SK-N-SH (cell line): Measurements from ENCODE around the gene HRH1. TPM values are rescaled to one million over a fixed set of nuclear protein-coding genes. Genes with fewer than 3 reads are reported as not detected.
A peak's percentile ranks its signal among the peaks of the same experiment; 100 is the strongest.

Experiments
- CTCF ChIA-PET: fragments of 300-600, 350-600 bp; formaldehyde crosslinking; extraction: SDS; loops from one replicate; lab custom pipeline; 2021; lab: Yijun Ruan, JAX
- POLR2A ChIA-PET: fragments of 350-600 bp; sonication (Branson Sonifier 250); formaldehyde crosslinking; extraction: SDS; loops from one replicate; lab custom pipeline; 2020; ENCODE audit warnings: antibody characterized with exemption, inconsistent platforms; lab: Yijun Ruan, JAX
- DNase-seq: peaks from one replicate; pipeline ENCODE4 v3.0.0; 2012
- H2AFZ ChIP-seq: fragments of 200-600 bp; sonication (generic); 2 replicates; pipeline ENCODE4 v1.8.1; 2016; ENCODE audit warnings: antibody characterized with exemption, mild to moderate bottlenecking, low read depth
- H3F3A ChIP-seq: fragments of 200-600 bp; sonication (generic); replicated peaks from 2 replicates; pipeline ENCODE3; 2016; ENCODE audit warnings: antibody characterized with exemption, mild to moderate bottlenecking; ENCODE audit not compliant: insufficient read depth
- H3K27ac ChIP-seq, 2 experiments: fragments of 200-500 bp in 1 of 2; fragments of 200-600 bp in 1 of 2; sonication (Bioruptor generic) in 1 of 2; sonication (generic), shearing (Covaris generic) in 1 of 2; 2 replicates each; pipeline versions ENCODE4 v1.5.1 to v1.6.1; 2014 to 2016; ENCODE audit warnings: low read depth in 2 of 2, inconsistent platforms in 1 of 2, low read length in 1 of 2, mild to moderate bottlenecking in 1 of 2, mixed read lengths in 1 of 2
- H3K27me3 ChIP-seq: fragments of 200-600 bp; sonication (generic), shearing (Covaris generic); 2 replicates; pipeline ENCODE4 v1.6.1; 2016; ENCODE audit warnings: mixed run types; ENCODE audit not compliant: insufficient read depth
- H3K36me3 ChIP-seq, 2 experiments: fragments of 200-500 bp in 1 of 2; fragments of 200-600 bp in 1 of 2; sonication (Bioruptor generic) in 1 of 2; sonication (generic) in 1 of 2; replicated peaks in 1 of 2; 2 replicates each; pipeline versions ENCODE3 to v1.5.1; 2014 to 2016; ENCODE audit warnings: low read length in 1 of 2, mild to moderate bottlenecking in 1 of 2; ENCODE audit not compliant: insufficient read depth in 2 of 2, control insufficient read depth in 1 of 2
- H3K4me1 ChIP-seq, 2 experiments: fragments of 200-500 bp in 1 of 2; fragments of 200-600 bp in 1 of 2; sonication (Bioruptor generic) in 1 of 2; sonication (generic), shearing (Covaris generic) in 1 of 2; 2 replicates each; pipeline versions ENCODE4 v1.5.1 to v1.6.1; 2014 to 2016; ENCODE audit warnings: low read depth in 1 of 2, low read length in 1 of 2, mixed run types in 1 of 2; ENCODE audit not compliant: insufficient read depth in 2 of 2, control insufficient read depth in 1 of 2
- H3K4me2 ChIP-seq: fragments of 200-600 bp; sonication (generic), shearing (Covaris generic); 2 replicates; pipeline ENCODE4 v1.6.1; 2017; ENCODE audit warnings: mixed run types
- H3K4me3 ChIP-seq, 2 experiments: fragments of 200-500 bp in 1 of 2; fragments of 200-600 bp in 1 of 2; sonication (Bioruptor generic) in 1 of 2; sonication (generic), shearing (Covaris generic) in 1 of 2; 2 replicates each; pipeline versions ENCODE4 v1.5.1 to v1.8.1; 2014 to 2016; ENCODE audit warnings: low read depth in 2 of 2, inconsistent platforms in 1 of 2, low read length in 1 of 2, mild to moderate bottlenecking in 1 of 2, mixed read lengths in 1 of 2, moderate library complexity in 1 of 2
- H3K79me2 ChIP-seq: fragments of 200-600 bp; sonication (generic); 2 replicates; pipeline ENCODE4 v1.8.1; 2017; ENCODE audit warnings: mild to moderate bottlenecking; ENCODE audit not compliant: insufficient read depth
- H3K9ac ChIP-seq: fragments of 200-600 bp; sonication (generic); 2 replicates; pipeline ENCODE4 v1.6.1; 2017; ENCODE audit warnings: mixed run types
- H3K9me2 ChIP-seq: fragments of 200-600 bp; sonication (generic); 2 replicates; pipeline ENCODE4 v1.6.1; 2017; ENCODE audit warnings: mixed run types
- H3K9me3 ChIP-seq: fragments of 200-600 bp; sonication (generic); 2 replicates; pipeline ENCODE4 v1.6.1; 2017; ENCODE audit warnings: mixed run types, mild to moderate bottlenecking, moderate library complexity
- H4K20me1 ChIP-seq: fragments of 200-600 bp; sonication (generic); 2 replicates; pipeline ENCODE4 v1.6.1; 2017; ENCODE audit warnings: mild to moderate bottlenecking, mixed run types; ENCODE audit not compliant: insufficient read depth
- CHD2 ChIP-seq: fragments of 150-350 bp; IDR thresholded peaks from 2 replicates; pipeline ENCODE4 v1.6.1; 2018; ENCODE audit warnings: low read length; ENCODE audit not compliant: partially characterized antibody
- EP300 ChIP-seq, 2 experiments: IDR thresholded peaks; 2 replicates each; pipeline versions ENCODE4 v1.4.0 to v1.6.1; 2012; ENCODE audit warnings: borderline replicate concordance in 1 of 2, low read depth in 1 of 2, low read length in 1 of 2
- FOSL2 ChIP-seq: IDR thresholded peaks from 2 replicates; pipeline ENCODE4 v1.4.0; 2012; ENCODE audit warnings: low read depth, mild to moderate bottlenecking, moderate library complexity, borderline replicate concordance
- JUND ChIP-seq: IDR thresholded peaks from 2 replicates; pipeline ENCODE4 v1.4.0; 2012
- MXI1 ChIP-seq: IDR thresholded peaks from 2 replicates; pipeline ENCODE4 v1.6.1; 2012; ENCODE audit warnings: mild to moderate bottlenecking, low read depth, low read length, improper control_type of control experiment
- TCF12 ChIP-seq: IDR thresholded peaks from 2 replicates; pipeline ENCODE4 v1.4.0; 2012
- WGBS: methylation state at CpG from one replicate; pipeline ENCODE4 v1.1.6; 2017; ENCODE audit warnings: low lambda C conversion rate; 5-methylcytosine and 5-hydroxymethylcytosine counted together
- polyA plus RNA-seq, 3 experiments: library from polyadenylated mRNA; depleted of rRNA; stranded (reverse); fragments of >200 nt; gene quantifications; 2 replicates each; pipeline ENCODE4 v1.2.3, GENCODE V29; 2012
- TF ChIP-seq, protein P1 (sequence below): IDR thresholded peaks from 2 replicates; pipeline ENCODE4 v1.4.0; 2012; ENCODE audit warnings: low read depth
- TF ChIP-seq, protein P2 (sequence below): IDR thresholded peaks from 2 replicates; pipeline ENCODE4 v1.6.1; 2012; ENCODE audit warnings: mild to moderate bottlenecking, low read depth, low read length, moderate library complexity
- TF ChIP-seq, protein P3 (sequence below): fragments of 150-350 bp; IDR thresholded peaks from 2 replicates; pipeline ENCODE4 v1.6.1; 2016; ENCODE audit warnings: mild to moderate bottlenecking, low read depth, low read length
- TF ChIP-seq, protein P4 (sequence below): fragments of 150-350 bp; IDR thresholded peaks from 2 replicates; pipeline ENCODE4 v1.6.1; 2017; ENCODE audit warnings: antibody characterized with exemption, low read length, low read depth, borderline replicate concordance
- TF ChIP-seq, protein P5 (sequence below): IDR thresholded peaks from 2 replicates; pipeline ENCODE4 v1.4.0; 2012; ENCODE audit warnings: low read depth, borderline replicate concordance

Gene HRH1
- polyA plus RNA-seq, 1 of the 3 experiments (the other 2 are of a cell fraction), result 6.2 TPM

DNA sequence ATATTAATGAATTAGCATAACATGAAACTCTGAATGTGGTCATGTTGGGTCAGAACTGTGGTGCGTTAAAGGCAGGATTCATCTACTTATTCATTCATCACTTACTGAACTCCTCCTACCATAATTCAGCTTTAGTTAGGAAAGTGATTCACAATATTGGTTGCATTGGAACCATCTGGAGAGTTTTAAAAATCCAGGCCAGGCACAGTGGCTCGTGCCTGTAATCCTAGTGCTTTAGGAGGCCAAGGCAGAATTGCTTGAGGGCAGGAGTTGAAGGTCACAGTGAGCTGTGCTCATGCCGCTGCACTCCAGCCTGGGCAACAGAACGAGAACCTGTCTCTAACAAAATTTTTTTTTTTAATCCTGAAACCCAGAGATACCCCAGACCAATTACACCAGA, 73.7 kb downstream of the HRH1 start:
- DNase-seq, result no peak
- Histone ChIP-seq H3F3A (peaks cover 10% of the 10 kb centered on the region), H3K9me3 (no peaks in the 10 kb centered on the region), H3K9me2 (no peaks in the 10 kb centered on the region), H2AFZ (no peak overlapping the region), H3K36me3 (peaks cover 0 to 12% of the 10 kb centered on the region in 2 experiments), H3K9ac (no peak overlapping the region), H3K4me3 (no peak overlapping the region), H4K20me1 (no peaks in the 10 kb centered on the region), H3K79me2 (peaks cover 96% of the 10 kb centered on the region), H3K4me2 (no peak overlapping the region), H3K27ac (peak overlapping the region in 1 of 2 experiments; percentile 11; a peak in 2 of 4 replicates), H3K4me1 (peaks cover 0 to 10% of the 10 kb centered on the region in 2 experiments; a peak in 1 of 4 replicates), H3K27me3 (no peaks in the 10 kb centered on the region)
- ChIA-PET CTCF (interaction anchor here (0.8 to 1.3 kb wide), 4 partner anchors 20 to 107 kb away, joined by 3 to 5 read pairs (median 4); no protein-coding TSS in a partner anchor), POLR2A (no interaction called here)
- WGBS, result 82% methylated on average over 4 of the region's 4 CpGs
- peak; percentile 23; the same call in 1 of the 2 replicates for TF ChIP-seq TCF12
- TF ChIP-seq, protein P1, sequence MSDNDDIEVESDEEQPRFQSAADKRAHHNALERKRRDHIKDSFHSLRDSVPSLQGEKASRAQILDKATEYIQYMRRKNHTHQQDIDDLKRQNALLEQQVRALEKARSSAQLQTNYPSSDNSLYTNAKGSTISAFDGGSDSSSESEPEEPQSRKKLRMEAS, result no peak
- TF ChIP-seq, protein P2, sequence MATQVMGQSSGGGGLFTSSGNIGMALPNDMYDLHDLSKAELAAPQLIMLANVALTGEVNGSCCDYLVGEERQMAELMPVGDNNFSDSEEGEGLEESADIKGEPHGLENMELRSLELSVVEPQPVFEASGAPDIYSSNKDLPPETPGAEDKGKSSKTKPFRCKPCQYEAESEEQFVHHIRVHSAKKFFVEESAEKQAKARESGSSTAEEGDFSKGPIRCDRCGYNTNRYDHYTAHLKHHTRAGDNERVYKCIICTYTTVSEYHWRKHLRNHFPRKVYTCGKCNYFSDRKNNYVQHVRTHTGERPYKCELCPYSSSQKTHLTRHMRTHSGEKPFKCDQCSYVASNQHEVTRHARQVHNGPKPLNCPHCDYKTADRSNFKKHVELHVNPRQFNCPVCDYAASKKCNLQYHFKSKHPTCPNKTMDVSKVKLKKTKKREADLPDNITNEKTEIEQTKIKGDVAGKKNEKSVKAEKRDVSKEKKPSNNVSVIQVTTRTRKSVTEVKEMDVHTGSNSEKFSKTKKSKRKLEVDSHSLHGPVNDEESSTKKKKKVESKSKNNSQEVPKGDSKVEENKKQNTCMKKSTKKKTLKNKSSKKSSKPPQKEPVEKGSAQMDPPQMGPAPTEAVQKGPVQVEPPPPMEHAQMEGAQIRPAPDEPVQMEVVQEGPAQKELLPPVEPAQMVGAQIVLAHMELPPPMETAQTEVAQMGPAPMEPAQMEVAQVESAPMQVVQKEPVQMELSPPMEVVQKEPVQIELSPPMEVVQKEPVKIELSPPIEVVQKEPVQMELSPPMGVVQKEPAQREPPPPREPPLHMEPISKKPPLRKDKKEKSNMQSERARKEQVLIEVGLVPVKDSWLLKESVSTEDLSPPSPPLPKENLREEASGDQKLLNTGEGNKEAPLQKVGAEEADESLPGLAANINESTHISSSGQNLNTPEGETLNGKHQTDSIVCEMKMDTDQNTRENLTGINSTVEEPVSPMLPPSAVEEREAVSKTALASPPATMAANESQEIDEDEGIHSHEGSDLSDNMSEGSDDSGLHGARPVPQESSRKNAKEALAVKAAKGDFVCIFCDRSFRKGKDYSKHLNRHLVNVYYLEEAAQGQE, result no peak
- TF ChIP-seq, protein P3, sequence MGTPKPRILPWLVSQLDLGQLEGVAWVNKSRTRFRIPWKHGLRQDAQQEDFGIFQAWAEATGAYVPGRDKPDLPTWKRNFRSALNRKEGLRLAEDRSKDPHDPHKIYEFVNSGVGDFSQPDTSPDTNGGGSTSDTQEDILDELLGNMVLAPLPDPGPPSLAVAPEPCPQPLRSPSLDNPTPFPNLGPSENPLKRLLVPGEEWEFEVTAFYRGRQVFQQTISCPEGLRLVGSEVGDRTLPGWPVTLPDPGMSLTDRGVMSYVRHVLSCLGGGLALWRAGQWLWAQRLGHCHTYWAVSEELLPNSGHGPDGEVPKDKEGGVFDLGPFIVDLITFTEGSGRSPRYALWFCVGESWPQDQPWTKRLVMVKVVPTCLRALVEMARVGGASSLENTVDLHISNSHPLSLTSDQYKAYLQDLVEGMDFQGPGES, result no peak
- TF ChIP-seq CHD2, result no peak
- no peak for TF ChIP-seq JUND
- TF ChIP-seq EP300 (IDR thresholded peaks at IDR 0.05; ENCODE audit: borderline replicate concordance in 1 of 2, low read depth in 1 of 2, low read length in 1 of 2), result peak in 1 of 2 experiments; percentile 26; a peak in 1 of 4 replicates
- TF ChIP-seq, protein P4, sequence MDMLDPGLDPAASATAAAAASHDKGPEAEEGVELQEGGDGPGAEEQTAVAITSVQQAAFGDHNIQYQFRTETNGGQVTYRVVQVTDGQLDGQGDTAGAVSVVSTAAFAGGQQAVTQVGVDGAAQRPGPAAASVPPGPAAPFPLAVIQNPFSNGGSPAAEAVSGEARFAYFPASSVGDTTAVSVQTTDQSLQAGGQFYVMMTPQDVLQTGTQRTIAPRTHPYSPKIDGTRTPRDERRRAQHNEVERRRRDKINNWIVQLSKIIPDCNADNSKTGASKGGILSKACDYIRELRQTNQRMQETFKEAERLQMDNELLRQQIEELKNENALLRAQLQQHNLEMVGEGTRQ, result no peak

DNA sequence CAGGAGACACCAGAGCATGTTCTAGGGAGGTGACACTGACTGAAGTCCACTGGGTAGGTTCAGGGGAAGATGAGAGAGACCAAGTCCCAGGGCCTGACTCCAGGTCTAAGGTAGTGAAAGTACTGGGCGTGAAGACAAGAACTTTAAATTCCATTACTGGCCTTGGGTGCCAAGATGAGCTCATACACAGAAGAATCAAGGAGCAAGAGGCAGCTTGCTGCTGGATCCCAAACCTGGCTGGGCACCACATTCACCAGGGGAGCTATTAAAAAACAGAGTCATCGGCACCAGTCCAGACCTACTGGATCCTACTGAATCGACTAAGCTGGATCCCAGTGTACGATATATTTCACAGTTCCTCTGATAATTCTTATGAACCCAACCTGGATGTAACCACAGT, 75.8 kb downstream of the HRH1 start:
- TF ChIP-seq FOSL2 (no peak), MXI1 (no peak), CHD2 (no peak)
- TF ChIP-seq, protein P5, sequence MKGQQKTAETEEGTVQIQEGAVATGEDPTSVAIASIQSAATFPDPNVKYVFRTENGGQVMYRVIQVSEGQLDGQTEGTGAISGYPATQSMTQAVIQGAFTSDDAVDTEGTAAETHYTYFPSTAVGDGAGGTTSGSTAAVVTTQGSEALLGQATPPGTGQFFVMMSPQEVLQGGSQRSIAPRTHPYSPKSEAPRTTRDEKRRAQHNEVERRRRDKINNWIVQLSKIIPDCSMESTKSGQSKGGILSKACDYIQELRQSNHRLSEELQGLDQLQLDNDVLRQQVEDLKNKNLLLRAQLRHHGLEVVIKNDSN, result no peak
- Histone ChIP-seq H3K9ac (no peak overlapping the region), H3K9me2 (no peaks in the 10 kb centered on the region), H3K27ac (no peak overlapping the region), H3K36me3 (peaks cover 0 to 16% of the 10 kb centered on the region in 2 experiments), H3F3A (peaks cover 10% of the 10 kb centered on the region), H3K4me1 (peaks cover 0 to 7% of the 10 kb centered on the region in 2 experiments; a peak in 1 of 4 replicates), H3K9me3 (no peaks in the 10 kb centered on the region), H4K20me1 (no peaks in the 10 kb centered on the region), H3K4me2 (no peak overlapping the region), H2AFZ (no peak overlapping the region), H3K4me3 (no peak overlapping the region), H3K27me3 (no peaks in the 10 kb centered on the region), H3K79me2 (peaks cover 98% of the 10 kb centered on the region)
- whole genome bisulfite sequencing, result 100% methylated on average over 4 of the region's 4 CpGs
- POLR2A ChIA-PET, result no interaction called here
- CTCF ChIA-PET, result no interaction called here
- DNase-seq, result no peak
